Panc1 (cell line): ENCODE measurements around the gene SH3TC2.

Source experiments
- CTCF ChIP-seq: fragments of 450-650 bp; IDR thresholded peaks from 2 replicates; pipeline ENCODE4 v1.5.1; 2017; ENCODE audit warnings: mild to moderate bottlenecking
- REST ChIP-seq, 2 experiments: IDR thresholded peaks; 2 replicates each; pipeline ENCODE4 v1.6.1; 2011 to 2012; ENCODE audit warnings: low read depth in 2 of 2, control low read depth in 1 of 2, low read length in 1 of 2, mild to moderate bottlenecking in 1 of 2, moderate library complexity in 1 of 2; ENCODE audit not compliant: insufficient read depth in 1 of 2
- SIN3A ChIP-seq: IDR thresholded peaks from 2 replicates; pipeline ENCODE4 v1.6.1; 2012; ENCODE audit warnings: low read depth, mild to moderate bottlenecking, low read length, moderate library complexity, borderline replicate concordance; ENCODE audit not compliant: insufficient read depth

GRCh38 chr5:148960070-148960769, 102.6 kb downstream of the SH3TC2 start:
- no peak for TF ChIP-seq CTCF
- TF ChIP-seq REST (IDR thresholded peaks at IDR 0.05; ENCODE audit: insufficient read depth in 1 of 2, low read depth in 2 of 2, low read length in 1 of 2): no peak
- TF ChIP-seq SIN3A: no peak
